CD8-positive, alpha-beta memory T cell (primary cell): ENCODE data around the gene MID2. TPM values are rescaled to one million over a fixed set of nuclear protein-coding genes. Genes with fewer than 3 reads are reported as not detected.
A peak's percentile ranks its signal among the peaks of the same experiment; 100 is the strongest.

Source experiments
- CTCF ChIA-PET: fragments of 350-600 bp; sonication (Branson Sonifier 250); formaldehyde crosslinking; loops from one replicate; lab custom pipeline; 2021; ENCODE audit warnings: antibody characterized with exemption; lab: Charles Lee
- POLR2A ChIA-PET: fragments of 350-600 bp; sonication (Branson Sonifier 250); formaldehyde crosslinking; loops from one replicate; lab custom pipeline; 2021; ENCODE audit warnings: antibody characterized with exemption; lab: Charles Lee
- DNase-seq, 5 donors: peaks; one replicate each; pipeline versions ENCODE4 v3.0.0 to v3.0.0-alpha.2; 2020 to 2022; ENCODE audit warnings: mixed read lengths in 1 of 5
- H3K27ac ChIP-seq: one replicate; pipeline ENCODE4 v1.7.0; 2013; ENCODE audit warnings: low read depth, mild to moderate bottlenecking, low read length, moderate library complexity
- H3K27me3 ChIP-seq: 2 replicates; pipeline ENCODE4 v1.7.0; 2013; ENCODE audit warnings: low read length, mild to moderate bottlenecking; ENCODE audit not compliant: insufficient read depth, poor library complexity, severe bottlenecking
- H3K36me3 ChIP-seq: 2 replicates; pipeline ENCODE4 v1.7.0; 2013; ENCODE audit warnings: mild to moderate bottlenecking, low read length, moderate library complexity; ENCODE audit not compliant: insufficient read depth
- H3K4me1 ChIP-seq: 2 replicates; pipeline ENCODE4 v1.7.0; 2013; ENCODE audit warnings: mild to moderate bottlenecking, low read length, moderate library complexity; ENCODE audit not compliant: insufficient read depth
- H3K4me3 ChIP-seq: 2 replicates; pipeline ENCODE4 v1.7.0; 2013; ENCODE audit warnings: mild to moderate bottlenecking, low read length
- H3K9me3 ChIP-seq: 2 replicates; pipeline ENCODE4 v1.7.0; 2013; ENCODE audit warnings: mild to moderate bottlenecking, low read length
- H3K27ac Mint-ChIP-seq, 8 donors: one replicate each; pipeline ENCODE4 v1.8.0; 2020 to 2021; ENCODE audit warnings: mixed read lengths in 8 of 8, mild to moderate bottlenecking in 6 of 8, inconsistent platforms in 3 of 8, moderate library complexity in 3 of 8
- H3K27me3 Mint-ChIP-seq, 2 donors: one replicate each; pipeline ENCODE4 v1.8.0; 2020 to 2021; ENCODE audit warnings: mixed read lengths in 2 of 2, mild to moderate bottlenecking in 1 of 2, moderate library complexity in 1 of 2
- H3K36me3 Mint-ChIP-seq, 3 donors: one replicate each; pipeline ENCODE4 v1.8.0; 2020 to 2021; ENCODE audit warnings: mixed read lengths in 3 of 3, inconsistent platforms in 1 of 3, mild to moderate bottlenecking in 1 of 3
- H3K4me1 Mint-ChIP-seq, 3 donors: one replicate each; pipeline ENCODE4 v1.8.0; 2020 to 2021; ENCODE audit warnings: mixed read lengths in 3 of 3, inconsistent platforms in 1 of 3, mild to moderate bottlenecking in 1 of 3
- H3K4me3 Mint-ChIP-seq, 7 donors: one replicate each; pipeline ENCODE4 v1.8.0; 2020 to 2021; ENCODE audit warnings: mixed read lengths in 7 of 7, mild to moderate bottlenecking in 6 of 7, moderate library complexity in 4 of 7, inconsistent platforms in 2 of 7
- H3K9me3 Mint-ChIP-seq, 5 donors: one replicate each; pipeline ENCODE4 v1.8.0; 2020 to 2022; ENCODE audit warnings: mixed read lengths in 5 of 5, mild to moderate bottlenecking in 3 of 5, moderate library complexity in 2 of 5, inconsistent platforms in 1 of 5
- polyA plus RNA-seq: library from polyadenylated mRNA; unstranded; fragments of 300-500 nt; fragmentation: Illumina TruSeq; gene quantifications from one replicate; pipeline ENCODE4 v1.2.3, GENCODE V29; 2021
- total RNA-seq, 2 experiments: library from RNA; stranded (reverse); gene quantifications; one replicate each; pipeline ENCODE4 v1.2.3, GENCODE V29; 2021

The MID2 gene
- total and polyA plus RNA-seq, 3 experiments from 2014 or later: 6.8 to 13.3 (median 10.6) TPM

DNA sequence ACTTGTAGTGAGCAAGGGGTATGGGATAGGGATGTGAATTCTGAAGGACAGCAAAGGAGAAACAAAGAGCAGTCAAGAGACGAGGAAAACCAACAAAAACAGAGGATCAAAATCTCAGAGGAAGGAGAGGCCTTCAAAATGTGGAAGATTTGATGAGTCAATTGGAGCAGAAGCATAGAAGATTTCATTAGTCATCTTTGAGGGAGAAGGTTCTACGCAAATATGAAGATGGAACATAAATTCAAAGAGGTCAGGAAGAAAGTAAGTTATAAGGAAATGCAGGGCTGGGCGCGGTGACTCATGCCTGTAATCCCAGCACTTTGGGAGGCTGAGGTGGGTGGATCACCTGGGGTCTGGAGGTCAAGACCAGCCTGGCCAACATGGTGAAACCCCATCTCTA lies 35.4 kb downstream of the MID2 start:
- DNase-seq: no peak
- Histone ChIP-seq H3K27me3 (no peaks in the 10 kb centered on the region), H3K36me3 (no peaks in the 10 kb centered on the region), H3K4me1 (no peaks in the 10 kb centered on the region), H3K27ac (no peak overlapping the region), H3K9me3 (no peaks in the 10 kb centered on the region), H3K4me3 (no peak overlapping the region)
- Mint-ChIP-seq H3K4me3 (no peak overlapping the region), H3K4me1 (peaks cover 0 to 9% (median 0%) of the 10 kb centered on the region in 3 donors), H3K27ac (no peak overlapping the region), H3K36me3 (peaks cover 0 to 46% (median 0%) of the 10 kb centered on the region in 3 donors), H3K9me3 (no peaks in the 10 kb centered on the region), H3K27me3 (no peaks in the 10 kb centered on the region)
- ChIA-PET POLR2A (no interaction called here), CTCF (no interaction called here)

DNA sequence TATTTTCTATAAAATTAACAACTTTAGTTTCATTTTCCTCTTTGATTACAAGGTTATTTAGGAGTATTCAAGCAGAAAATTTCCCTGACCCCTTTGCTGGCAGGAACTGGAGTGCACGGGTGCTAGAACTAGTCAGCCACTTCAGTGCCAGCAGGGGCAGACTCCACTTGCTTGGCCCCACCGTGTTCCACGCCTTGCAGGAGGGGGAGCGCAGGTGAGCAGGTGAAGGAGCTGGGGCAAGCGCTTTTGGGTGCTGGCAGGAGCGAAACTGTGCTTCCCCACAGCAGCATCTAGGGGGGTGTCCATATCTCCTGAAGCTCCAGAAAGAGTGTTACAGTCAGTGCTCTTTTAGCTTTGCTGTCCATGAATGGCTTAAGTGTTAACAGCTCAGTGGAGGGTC lies 45.5 kb downstream of the MID2 start:
- H3K36me3 Mint-ChIP-seq: peaks cover 0 to 2% (median 2%) of the 10 kb centered on the region in 3 donors
- H3K4me3 ChIP-seq: no peak overlapping the region

DNA sequence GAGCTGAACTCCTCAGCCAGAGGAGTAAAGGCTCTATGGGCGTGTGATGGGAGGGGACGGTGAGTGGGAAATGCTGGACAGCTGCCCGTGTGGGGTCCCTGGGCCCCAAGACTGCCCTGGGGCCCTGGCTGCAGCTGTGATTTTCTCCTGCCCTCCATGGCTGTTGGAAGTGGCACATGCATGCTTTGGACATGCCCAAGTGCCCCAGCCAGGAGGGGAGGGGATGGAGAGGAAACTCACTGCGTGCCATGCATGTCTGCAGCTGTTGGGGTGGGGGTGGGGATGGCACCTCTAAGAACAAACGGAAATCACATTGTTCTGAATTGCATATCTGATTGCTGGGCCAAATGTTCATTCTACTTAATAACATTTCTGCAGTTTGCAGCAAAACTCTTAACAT lies 52.4 kb downstream of the MID2 start:
- ChIA-PET CTCF (no interaction called here), POLR2A (no interaction called here)
- H3K4me1 ChIP-seq: no peaks in the 10 kb centered on the region
- H3K27me3 Mint-ChIP-seq: peaks cover 0 to 6% of the 10 kb centered on the region in 2 donors
- H3K4me1 Mint-ChIP-seq: no peaks in the 10 kb centered on the region
- no peaks in the 10 kb centered on the region for H3K9me3 Mint-ChIP-seq
- DNase-seq: no peak
- H3K4me3 ChIP-seq: no peak overlapping the region
- peaks cover 0 to 8% (median 0%) of the 10 kb centered on the region in 3 donors for H3K36me3 Mint-ChIP-seq
- no peak overlapping the region for H3K4me3 Mint-ChIP-seq
- H3K36me3 ChIP-seq: no peaks in the 10 kb centered on the region
- no peak overlapping the region for H3K27ac Mint-ChIP-seq
- H3K27ac ChIP-seq: no peak overlapping the region
- no peaks in the 10 kb centered on the region for H3K27me3 ChIP-seq
- no peaks in the 10 kb centered on the region for H3K9me3 ChIP-seq

More for the DNA sequence above, 45.5 kb downstream of the MID2 start:
- Mint-ChIP-seq H3K9me3 (no peaks in the 10 kb centered on the region), H3K4me1 (peaks cover 0 to 20% (median 0%) of the 10 kb centered on the region in 3 donors), H3K27me3 (peaks cover 0 to 15% of the 10 kb centered on the region in 2 donors), H3K27ac (peak overlapping the region in 1 of 8 donors; percentile 88), H3K4me3 (no peak overlapping the region)
- Histone ChIP-seq H3K27me3 (no peaks in the 10 kb centered on the region), H3K36me3 (no peaks in the 10 kb centered on the region), H3K4me1 (no peaks in the 10 kb centered on the region), H3K27ac (no peak overlapping the region), H3K9me3 (no peaks in the 10 kb centered on the region)
- DNase-seq: no peak
- ChIA-PET POLR2A (no interaction called here), CTCF (no interaction called here)

DNA sequence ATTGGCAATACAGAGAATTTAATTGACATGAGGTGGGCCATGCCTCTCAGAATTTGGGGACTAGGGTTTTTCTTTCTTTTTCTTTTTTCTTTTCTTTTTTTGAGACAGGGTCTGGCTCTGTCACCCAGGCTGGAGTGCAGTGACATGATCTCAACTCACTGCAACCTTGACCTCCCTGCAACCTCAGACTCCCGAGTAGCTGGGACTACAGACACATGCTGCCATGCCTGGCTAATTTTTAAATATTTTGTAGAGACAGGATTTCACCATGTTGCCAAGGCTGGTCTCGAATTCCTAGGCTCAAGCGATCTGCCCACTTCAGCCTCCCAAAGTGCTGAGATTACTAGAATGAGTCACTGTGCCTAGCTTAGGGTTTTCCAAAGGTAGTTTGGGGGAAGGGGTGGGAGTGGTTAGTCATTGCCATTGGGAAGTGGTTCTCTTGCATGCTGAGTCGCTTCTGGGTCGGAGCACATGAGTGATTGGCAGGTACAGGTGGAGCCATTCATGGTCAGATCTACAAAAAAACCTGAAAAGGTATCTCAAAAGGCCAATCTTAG lies 54.5 kb downstream of the MID2 start:
- no peak for DNase-seq
- Mint-ChIP-seq H3K4me3 (no peak overlapping the region), H3K27ac (no peak overlapping the region), H3K36me3 (peaks cover 0 to 8% (median 0%) of the 10 kb centered on the region in 3 donors), H3K9me3 (no peaks in the 10 kb centered on the region), H3K27me3 (peaks cover 0 to 6% of the 10 kb centered on the region in 2 donors), H3K4me1 (no peaks in the 10 kb centered on the region)
- no peaks in the 10 kb centered on the region for H3K9me3 ChIP-seq
- no peak overlapping the region for H3K27ac ChIP-seq
- no peak overlapping the region for H3K4me3 ChIP-seq
- POLR2A ChIA-PET: no interaction called here
- H3K27me3 ChIP-seq: no peaks in the 10 kb centered on the region
- CTCF ChIA-PET: no interaction called here
- no peaks in the 10 kb centered on the region for H3K36me3 ChIP-seq
- no peaks in the 10 kb centered on the region for H3K4me1 ChIP-seq

DNA sequence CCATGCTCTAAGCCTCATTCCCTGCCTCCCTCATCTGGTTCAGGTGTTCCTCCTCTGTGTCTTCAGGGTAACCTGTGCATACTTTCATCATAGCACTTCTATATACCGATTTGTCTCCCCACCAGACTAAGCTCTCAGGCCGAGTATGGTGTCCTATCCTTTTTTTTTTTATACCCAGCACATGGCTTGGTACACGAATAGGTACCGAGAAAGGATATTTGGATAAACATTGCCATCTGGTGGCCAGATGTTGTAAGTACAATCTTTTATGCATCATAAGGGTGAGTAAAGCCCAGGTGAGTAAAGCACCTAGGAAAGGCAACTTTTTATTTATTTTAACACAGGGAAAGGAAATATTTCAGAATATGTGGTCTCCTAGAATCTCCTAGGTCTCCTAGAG lies 68.4 kb downstream of the MID2 start:
- Mint-ChIP-seq H3K27me3 (peaks cover 0 to 4% of the 10 kb centered on the region in 2 donors), H3K27ac (no peak overlapping the region), H3K4me1 (peaks cover 0 to 3% (median 0%) of the 10 kb centered on the region in 3 donors), H3K9me3 (peaks cover 0 to 2% (median 0%) of the 10 kb centered on the region in 5 donors), H3K36me3 (peaks cover 2 to 7% (median 3%) of the 10 kb centered on the region in 3 donors), H3K4me3 (no peak overlapping the region)
- DNase-seq: peak in 2 of 5 donors; percentile 51 to 53
- Histone ChIP-seq H3K4me1 (no peaks in the 10 kb centered on the region), H3K27me3 (no peaks in the 10 kb centered on the region), H3K4me3 (no peak overlapping the region), H3K9me3 (no peaks in the 10 kb centered on the region), H3K27ac (no peak overlapping the region), H3K36me3 (no peaks in the 10 kb centered on the region)
- CTCF ChIA-PET: interaction anchor here (0.8 to 2.4 kb wide), 7 partner anchors 10 to 997 kb away, joined by 3 to 5 read pairs (median 3); no protein-coding TSS in a partner anchor
- POLR2A ChIA-PET: no interaction called here

DNA sequence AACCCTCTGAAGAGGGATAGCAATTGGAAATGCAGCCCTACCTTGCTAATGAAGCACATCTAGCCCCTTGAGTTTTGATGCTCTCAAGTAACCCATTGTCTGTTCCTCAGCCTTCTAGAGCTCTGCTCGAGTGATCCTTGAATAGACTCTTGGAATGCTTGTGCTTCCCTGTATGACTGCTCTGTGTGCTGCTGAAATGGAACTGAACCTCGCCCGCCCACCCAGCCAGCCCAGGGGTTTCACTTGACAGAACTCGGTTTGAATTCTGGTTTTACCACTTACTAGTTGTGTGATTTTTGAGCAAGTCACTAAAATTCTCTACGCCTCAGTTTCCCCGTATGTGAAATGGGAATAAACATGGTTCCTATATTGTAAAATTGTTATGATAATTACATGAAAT lies 77.1 kb downstream of the MID2 start:
- H3K27ac ChIP-seq: no peak overlapping the region
- no peaks in the 10 kb centered on the region for H3K27me3 ChIP-seq
- H3K4me1 ChIP-seq: no peaks in the 10 kb centered on the region
- POLR2A ChIA-PET: no interaction called here
- Mint-ChIP-seq H3K36me3 (peaks cover 0 to 41% (median 4%) of the 10 kb centered on the region in 3 donors), H3K9me3 (no peaks in the 10 kb centered on the region), H3K27me3 (no peaks in the 10 kb centered on the region), H3K4me1 (no peaks in the 10 kb centered on the region), H3K4me3 (no peak overlapping the region), H3K27ac (no peak overlapping the region)
- no peak overlapping the region for H3K4me3 ChIP-seq
- no peak for DNase-seq
- H3K36me3 ChIP-seq: no peaks in the 10 kb centered on the region
- no peaks in the 10 kb centered on the region for H3K9me3 ChIP-seq
- CTCF ChIA-PET: no interaction called here

DNA sequence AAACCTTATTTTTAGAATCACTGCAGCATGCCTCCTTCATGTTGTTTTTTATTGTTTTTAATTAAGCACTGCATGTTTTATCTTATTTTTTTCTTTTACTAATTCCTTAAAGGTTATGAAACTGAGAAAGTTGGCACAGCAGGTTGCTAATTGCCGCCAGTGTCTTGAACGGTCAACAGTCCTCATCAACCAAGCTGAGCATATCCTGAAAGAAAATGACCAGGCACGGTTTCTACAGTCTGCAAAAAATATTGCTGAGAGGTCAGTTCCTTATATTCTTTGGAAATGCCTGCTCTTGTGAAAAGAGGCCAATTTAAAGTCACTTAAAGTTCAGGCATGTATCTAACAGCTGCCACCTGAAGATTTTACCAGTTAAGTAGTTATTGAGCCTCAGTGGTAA lies 79.7 kb downstream of the MID2 start:
- Histone ChIP-seq H3K36me3 (no peaks in the 10 kb centered on the region), H3K4me1 (no peaks in the 10 kb centered on the region), H3K9me3 (no peaks in the 10 kb centered on the region), H3K4me3 (no peak overlapping the region), H3K27ac (no peak overlapping the region), H3K27me3 (no peaks in the 10 kb centered on the region)
- H3K4me1 Mint-ChIP-seq: no peaks in the 10 kb centered on the region
- H3K36me3 Mint-ChIP-seq: peaks cover 0 to 54% (median 7%) of the 10 kb centered on the region in 3 donors
- POLR2A ChIA-PET: no interaction called here
- CTCF ChIA-PET: no interaction called here
- no peak overlapping the region for H3K27ac Mint-ChIP-seq
- DNase-seq: no peak
- no peaks in the 10 kb centered on the region for H3K27me3 Mint-ChIP-seq
- H3K4me3 Mint-ChIP-seq: no peak overlapping the region
- no peaks in the 10 kb centered on the region for H3K9me3 Mint-ChIP-seq

DNA sequence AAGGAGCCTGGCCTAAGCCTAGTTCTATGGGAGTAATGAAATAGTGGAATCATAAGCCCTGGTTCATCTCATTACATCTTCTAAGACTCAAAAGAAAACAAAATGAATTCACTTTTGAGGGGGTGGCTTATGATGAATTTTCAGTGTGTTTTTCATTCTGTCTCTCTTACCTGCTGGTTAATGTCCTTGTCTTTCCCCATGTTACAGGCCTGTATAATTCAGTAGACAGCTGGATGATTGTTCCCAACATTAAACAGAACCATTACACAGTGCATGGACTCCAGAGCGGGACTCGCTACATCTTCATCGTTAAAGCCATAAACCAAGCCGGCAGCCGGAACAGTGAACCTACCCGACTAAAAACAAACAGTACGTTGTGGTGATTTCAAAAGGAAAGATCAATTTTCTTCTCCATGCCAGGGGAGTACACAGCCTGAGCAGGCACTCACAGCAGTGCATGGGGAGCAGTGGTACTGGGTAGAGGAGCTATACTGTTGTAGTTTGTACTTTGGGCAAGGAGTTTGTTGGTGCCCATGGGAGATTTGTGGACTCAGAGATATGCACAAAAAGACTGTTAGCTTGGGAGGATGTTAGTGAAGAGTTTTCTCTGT lies 98.6 kb downstream of the MID2 start:
- ChIA-PET POLR2A (no interaction called here), CTCF (no interaction called here)
- no peak overlapping the region for H3K4me3 ChIP-seq
- no peaks in the 10 kb centered on the region for H3K4me1 ChIP-seq
- DNase-seq: no peak
- Mint-ChIP-seq H3K27ac (no peak overlapping the region), H3K27me3 (peaks cover 0 to 3% of the 10 kb centered on the region in 2 donors), H3K9me3 (no peaks in the 10 kb centered on the region), H3K36me3 (peaks cover 0 to 63% (median 7%) of the 10 kb centered on the region in 3 donors), H3K4me1 (no peaks in the 10 kb centered on the region), H3K4me3 (no peak overlapping the region)
- no peak overlapping the region for H3K27ac ChIP-seq
- no peaks in the 10 kb centered on the region for H3K27me3 ChIP-seq
- no peaks in the 10 kb centered on the region for H3K36me3 ChIP-seq
- no peaks in the 10 kb centered on the region for H3K9me3 ChIP-seq
